Astrocyte of the spinal cord (primary cell): ENCODE results near the gene GRB7.

ENCODE experiments used
- DNase-seq: peaks from one replicate; pipeline ENCODE4 v3.0.0; 2011; ENCODE audit warnings: low read depth, low spot score
- H3K4me3 ChIP-seq: 2 replicates; pipeline ENCODE4 v1.5.1; 2011; ENCODE audit warnings: low read depth, mild to moderate bottlenecking, low read length, moderate library complexity
- CTCF ChIP-seq: IDR thresholded peaks from 2 replicates; pipeline ENCODE4 v1.5.1; 2012; ENCODE audit warnings: low read depth, mild to moderate bottlenecking, low read length, inconsistent platforms
- in situ Hi-C: cut with HindIII; loops from 2 replicates; pipeline ENCODE4 v1.10.0; 2017; ENCODE audit warnings: low sequenced_read_pairs

The GRB7 gene

DNA sequence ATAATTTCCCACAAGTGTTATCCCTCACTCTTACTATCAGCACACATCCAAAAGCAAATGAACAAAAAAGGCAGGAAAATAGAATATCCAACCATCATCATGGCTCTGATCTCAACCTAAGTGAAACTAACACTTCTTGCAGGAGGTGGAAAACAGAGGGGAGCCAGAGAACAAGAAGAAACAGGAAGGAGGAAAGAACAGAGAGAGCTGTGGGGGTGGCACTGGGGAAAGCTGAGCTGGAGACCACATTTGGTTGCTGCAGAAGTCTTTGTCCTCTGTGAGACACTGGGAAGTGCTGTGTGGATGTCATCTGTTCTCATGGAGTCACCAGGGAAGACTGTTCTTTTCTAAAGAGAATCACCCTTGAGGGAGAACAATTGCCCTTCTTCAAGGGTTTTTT is 34.7 kb downstream of the GRB7 start:
- DNase-seq: no peak
- H3K4me3 ChIP-seq: no peak overlapping the region
- in situ Hi-C loops: no loop called here

DNA sequence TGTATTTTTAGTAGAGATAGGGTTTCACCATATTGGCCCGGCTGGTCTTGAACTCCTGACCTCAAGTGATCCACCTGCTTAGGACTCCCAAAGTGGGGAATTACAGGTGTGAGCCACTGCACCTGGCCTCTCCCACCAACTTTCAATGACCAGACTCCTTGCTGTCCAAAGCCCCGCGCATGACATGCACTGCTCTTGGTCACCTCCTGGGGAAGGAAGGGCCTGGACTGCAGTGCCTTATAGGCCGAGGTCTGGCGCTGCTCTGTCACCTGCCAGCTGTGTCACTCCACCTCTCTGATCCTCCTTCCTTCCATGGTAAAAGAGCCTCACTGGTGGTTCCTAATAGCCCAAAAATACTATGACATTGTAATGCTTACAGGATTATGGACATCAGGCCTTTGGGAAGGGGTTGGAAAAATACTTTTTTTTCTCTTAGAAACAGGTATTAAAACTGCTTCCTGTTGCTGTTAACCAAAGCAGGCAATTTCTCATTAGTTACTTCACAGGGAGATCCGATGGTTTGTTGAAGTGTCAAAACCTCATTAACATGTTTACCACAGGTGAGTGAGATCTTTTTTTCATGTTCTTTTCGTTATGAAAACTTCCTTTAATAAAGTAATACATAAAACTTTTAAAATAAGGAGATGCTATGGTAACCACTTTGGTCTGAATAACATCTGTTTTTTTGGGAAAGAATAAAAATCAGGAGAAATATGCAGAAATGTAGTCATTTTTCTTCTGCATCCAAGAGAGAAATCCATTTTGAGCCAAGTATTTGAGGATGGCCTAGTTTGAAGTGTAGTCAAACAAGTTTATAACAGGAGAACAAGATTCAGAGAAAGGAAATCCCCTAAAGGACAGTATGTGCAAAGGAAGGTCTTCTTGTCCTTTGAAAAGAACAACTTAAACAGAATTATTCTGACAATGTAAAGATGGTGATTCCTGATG is 35.5 kb downstream of the GRB7 start:
- no peak for TF ChIP-seq CTCF
- in situ Hi-C loops: no loop called here
- no peak overlapping the region for H3K4me3 ChIP-seq
- DNase-seq: no peak

More for the DNA sequence above, 34.7 kb downstream of the GRB7 start:
- no peak for TF ChIP-seq CTCF

GRCh38 chr17:39774047-39774446 is 36.3 kb downstream of the GRB7 start:
- no peak overlapping the region for H3K4me3 ChIP-seq
- no peak for DNase-seq
- TF ChIP-seq CTCF: no peak
- in situ Hi-C loops: no loop called here

GRCh38 chr17:39775031-39775430 is 37.3 kb downstream of the GRB7 start:
- no peak for TF ChIP-seq CTCF
- in situ Hi-C loops: no loop called here
- no peak for DNase-seq
- no peak overlapping the region for H3K4me3 ChIP-seq

GRCh38 chr17:39776252-39776651 is 38.5 kb downstream of the GRB7 start:
- in situ Hi-C loops: no loop called here
- no peak for DNase-seq
- H3K4me3 ChIP-seq: no peak overlapping the region
- no peak for TF ChIP-seq CTCF

GRCh38 chr17:39777534-39778365 is 40.0 kb downstream of the GRB7 start:
- H3K4me3 ChIP-seq: no peak overlapping the region
- no peak for DNase-seq
- no peak for TF ChIP-seq CTCF
- in situ Hi-C loops: no loop called here
